ENCODE results near the gene IL1RAPL2. TPM values are rescaled to one million over a fixed set of nuclear protein-coding genes. Genes with fewer than 3 reads are reported as not detected.

Gene IL1RAPL2
- total and polyA plus RNA-seq, 2 donors (not counting 3 experiments of a cell fraction or from before 2014, with no cell fraction given): not detected

DNA sequence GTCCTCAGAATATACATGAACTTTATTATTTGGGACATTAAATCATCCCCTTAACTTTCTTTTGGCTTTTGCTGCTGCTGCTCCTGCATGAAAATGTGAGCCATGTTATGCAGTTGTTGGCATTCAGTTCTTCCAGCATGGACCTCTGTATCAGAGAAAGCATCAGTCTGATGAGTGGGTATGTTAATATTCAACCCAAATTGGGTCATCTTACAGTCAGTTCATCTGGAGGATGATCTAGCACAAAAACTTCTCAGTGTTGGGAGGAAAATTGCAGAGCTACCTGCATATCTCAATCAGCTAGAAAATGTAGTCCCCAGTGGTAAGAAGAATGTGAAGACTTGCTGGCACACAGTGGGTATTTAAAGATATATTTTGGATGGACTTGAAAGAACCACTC lies 96.7 kb downstream of the IL1RAPL2 start:
- no TSS peak for BruUV-seq (replicated peaks)
- Histone ChIP-seq H2AFZ (ENCODE audit: low read depth, low read length) (no peak overlapping the region), H3K27ac (ENCODE audit: insufficient read depth, low read depth, low read length) (no peak overlapping the region), H3K4me1 (ENCODE audit: control insufficient read depth, extremely low read depth, insufficient read depth, low read length) (no peaks in the 10 kb centered on the region), H3K4me3 (replicated peaks in 1 of 3; ENCODE audit: insufficient read depth in 1 of 3, low read depth in 1 of 3, low read length in 3 of 3) (no peak overlapping the region), H3K27me3 (ENCODE audit: control insufficient read depth in 2 of 2, insufficient read depth in 2 of 2, low read length in 2 of 2) (no peaks in the 10 kb centered on the region), H3K9me3 (replicated peaks; ENCODE audit: control insufficient read depth, insufficient read depth, low read length) (no peaks in the 10 kb centered on the region), H3K9ac (replicated peaks; ENCODE audit: extremely low read depth, insufficient read depth, low read length) (no peak overlapping the region), H3K9me1 (replicated peaks; ENCODE audit: control insufficient read depth, extremely low read depth, insufficient read depth, low read length) (no peaks in the 10 kb centered on the region), H3K36me3 (ENCODE audit: control insufficient read depth in 2 of 2, extremely low read depth in 1 of 2, insufficient read depth in 2 of 2, low read length in 2 of 2) (no peaks in the 10 kb centered on the region), H4K20me1 (replicated peaks; ENCODE audit: control insufficient read depth, extremely low read depth, insufficient read depth, low read length) (no peaks in the 10 kb centered on the region), H3K4me2 (ENCODE audit: insufficient read depth, low read length) (no peak overlapping the region), H3K79me2 (ENCODE audit: control insufficient read depth, insufficient read depth, low read length) (no peaks in the 10 kb centered on the region)
- ChIA-PET POLR2A (no interaction called here), CTCF (no interaction called here)
- DNase-seq (ENCODE audit: low read depth, low spot score): no peak
- dilution Hi-C loops (cut with MboI; ENCODE audit: extremely low pct_ligation_motif_present, low sequenced_read_pairs) (no loop called here), intact Hi-C loops (cut with micrococcal nuclease) (no loop called here)
- TF ChIP-seq GATA2 (IDR thresholded peaks at IDR 0.05; ENCODE audit: insufficient read depth, insufficient read length, low read depth, low read length): no peak
- no peak for TF ChIP-seq EZH2 (IDR thresholded peaks at IDR 0.05; ENCODE audit: borderline replicate concordance, low read depth, low read length, severe bottlenecking)
- TF ChIP-seq POLR2AphosphoS5 (IDR thresholded peaks at IDR 0.05; ENCODE audit: insufficient read depth, low read depth, low read length): no peak
- TF ChIP-seq, protein P1, sequence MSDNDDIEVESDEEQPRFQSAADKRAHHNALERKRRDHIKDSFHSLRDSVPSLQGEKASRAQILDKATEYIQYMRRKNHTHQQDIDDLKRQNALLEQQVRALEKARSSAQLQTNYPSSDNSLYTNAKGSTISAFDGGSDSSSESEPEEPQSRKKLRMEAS (IDR thresholded peaks at IDR 0.05; ENCODE audit: insufficient read depth, insufficient read length): no peak
- no peak for FAIRE-seq

- TF ChIP-seq EZH2 (IDR thresholded peaks at IDR 0.05; ENCODE audit: borderline replicate concordance, low read depth, low read length, severe bottlenecking) (no peak), POLR2AphosphoS5 (IDR thresholded peaks at IDR 0.05; ENCODE audit: insufficient read depth, low read depth, low read length) (no peak), POLR2A (IDR thresholded peaks at IDR 0.05; ENCODE audit: low read depth, low read length) (no peak), FOS (IDR thresholded peaks at IDR 0.05; ENCODE audit: borderline replicate concordance, insufficient read depth, low read length) (no peak), MYC (IDR thresholded peaks at IDR 0.05; ENCODE audit: low read depth, low read length) (no peak), JUN (IDR thresholded peaks at IDR 0.05; ENCODE audit: borderline replicate concordance, insufficient read depth, insufficient read length, low read depth) (no peak), CTCF (IDR thresholded peaks at IDR 0.05; ENCODE audit: extremely low read depth in 1 of 2, insufficient read depth in 1 of 2, low read depth in 1 of 2, low read length in 2 of 2) (no peak), GATA2 (IDR thresholded peaks at IDR 0.05; ENCODE audit: insufficient read depth, insufficient read length, low read depth, low read length) (no peak)
- TF ChIP-seq, protein P1 (IDR thresholded peaks at IDR 0.05; ENCODE audit: insufficient read depth, insufficient read length): no peak
- no peaks in the 10 kb centered on the region for H3K36me3 ChIP-seq (ENCODE audit: control insufficient read depth in 2 of 2, extremely low read depth in 1 of 2, insufficient read depth in 2 of 2, low read length in 2 of 2)
- DNase-seq (ENCODE audit: low read depth, low spot score): no peak
- no peaks in the 10 kb centered on the region for H4K20me1 ChIP-seq (replicated peaks; ENCODE audit: control insufficient read depth, extremely low read depth, insufficient read depth, low read length)
- intact Hi-C loops (cut with micrococcal nuclease): no loop called here
- no TSS peak for BruUV-seq (replicated peaks)
- no peak for FAIRE-seq
- POLR2A ChIA-PET: no interaction called here
- no peaks in the 10 kb centered on the region for H3K4me1 ChIP-seq (ENCODE audit: control insufficient read depth, extremely low read depth, insufficient read depth, low read length)
- no peaks in the 10 kb centered on the region for H3K9me3 ChIP-seq (replicated peaks; ENCODE audit: control insufficient read depth, insufficient read depth, low read length)
- no peak overlapping the region for H3K27ac ChIP-seq (ENCODE audit: insufficient read depth, low read depth, low read length)
- no peaks in the 10 kb centered on the region for H3K27me3 ChIP-seq (ENCODE audit: control insufficient read depth in 2 of 2, insufficient read depth in 2 of 2, low read length in 2 of 2)
- no peaks in the 10 kb centered on the region for H3K9me1 ChIP-seq (replicated peaks; ENCODE audit: control insufficient read depth, extremely low read depth, insufficient read depth, low read length)
- H3K4me2 ChIP-seq (ENCODE audit: insufficient read depth, low read length): no peak overlapping the region
- CTCF ChIA-PET: no interaction called here
- no peak overlapping the region for H3K4me3 ChIP-seq (replicated peaks in 1 of 3; ENCODE audit: insufficient read depth in 1 of 3, low read depth in 1 of 3, low read length in 3 of 3)
- H3K79me2 ChIP-seq (ENCODE audit: control insufficient read depth, insufficient read depth, low read length): no peaks in the 10 kb centered on the region
- dilution Hi-C loops (cut with MboI; ENCODE audit: extremely low pct_ligation_motif_present, low sequenced_read_pairs): no loop called here
- H2AFZ ChIP-seq (ENCODE audit: low read depth, low read length): no peak overlapping the region
- no peak overlapping the region for H3K9ac ChIP-seq (replicated peaks; ENCODE audit: extremely low read depth, insufficient read depth, low read length)
Measured at GRCh38 chrX:104665691-104666090, 99.7 kb downstream of the IL1RAPL2 start.
